Suppressor macrophage treated with lipopolysaccharide for 4 hours (primary cell): ENCODE measurements around the gene WDR43.

Experiments
- DNase-seq: peaks from one replicate; pipeline ENCODE4 v3.0.0-alpha.2; 2020

Gene WDR43

DNA sequence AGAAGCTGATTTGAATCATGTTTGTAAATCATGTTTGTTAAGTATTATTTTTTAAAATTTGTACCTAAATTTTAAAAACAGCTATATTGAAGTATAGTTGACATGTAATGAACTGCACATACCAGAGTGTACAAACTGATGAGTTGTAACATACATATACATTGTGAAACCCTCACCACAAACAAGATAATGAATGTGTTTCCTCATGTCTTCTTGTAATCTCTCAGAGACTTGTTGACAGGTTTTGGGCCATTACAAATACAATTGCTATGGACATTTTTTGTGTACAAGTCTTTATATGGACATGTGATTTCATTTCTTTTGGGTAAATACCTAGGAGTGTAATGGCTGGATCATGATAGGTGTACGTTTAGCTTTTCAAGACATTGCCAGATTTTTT lies 21.5 kb downstream of the WDR43 start:
- DNase-seq = no peak

GRCh38 chr2:28926847-28927246 lies 32.4 kb downstream of the WDR43 start:
- DNase-seq = no peak

GRCh38 chr2:28927469-28927868 lies 33.0 kb downstream of the WDR43 start:
- no peak for DNase-seq

GRCh38 chr2:28927878-28928277 lies 33.4 kb downstream of the WDR43 start:
- DNase-seq = no peak

DNA sequence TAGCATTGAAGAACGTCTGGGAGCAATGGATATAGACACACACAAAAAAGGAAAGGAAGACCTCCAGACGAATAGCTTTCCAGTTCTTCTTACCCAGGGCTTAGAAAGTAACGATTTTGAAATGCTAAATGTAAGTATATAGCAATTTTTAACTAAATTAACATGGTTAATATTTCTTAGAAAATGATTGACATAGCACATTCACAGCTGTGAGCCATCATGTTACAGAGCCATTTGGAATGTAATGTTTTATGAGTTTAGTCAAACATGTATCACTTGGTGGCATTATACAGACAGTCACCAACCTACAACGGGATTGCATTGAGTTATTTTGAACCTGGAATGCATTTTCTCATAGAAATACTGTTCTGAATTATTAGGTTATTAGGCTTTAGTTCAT lies 35.1 kb downstream of the WDR43 start:
- DNase-seq = no peak

DNA sequence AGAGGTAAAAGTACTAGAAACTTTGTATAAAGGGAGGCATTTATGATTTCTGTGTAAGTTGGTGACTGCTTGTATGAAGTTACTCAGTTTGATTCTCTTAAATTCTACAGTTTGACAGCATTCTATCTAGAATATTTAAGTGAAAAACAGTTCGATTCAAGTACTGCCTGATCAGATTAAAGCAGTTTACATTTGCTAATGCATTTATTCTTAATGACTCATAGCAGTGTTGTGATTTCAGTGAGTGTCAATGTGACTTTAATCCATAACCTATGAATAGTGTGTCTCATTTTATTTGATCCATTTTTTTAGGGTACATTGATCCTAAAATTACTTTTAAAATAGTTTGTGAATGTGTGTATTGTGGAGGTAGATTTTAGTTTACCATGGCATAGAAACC lies 35.7 kb downstream of the WDR43 start:
- no peak for DNase-seq

- DNase-seq = no peak
Observed at GRCh38 chr2:28934769-28935168, 40.3 kb downstream of the WDR43 start.

DNA sequence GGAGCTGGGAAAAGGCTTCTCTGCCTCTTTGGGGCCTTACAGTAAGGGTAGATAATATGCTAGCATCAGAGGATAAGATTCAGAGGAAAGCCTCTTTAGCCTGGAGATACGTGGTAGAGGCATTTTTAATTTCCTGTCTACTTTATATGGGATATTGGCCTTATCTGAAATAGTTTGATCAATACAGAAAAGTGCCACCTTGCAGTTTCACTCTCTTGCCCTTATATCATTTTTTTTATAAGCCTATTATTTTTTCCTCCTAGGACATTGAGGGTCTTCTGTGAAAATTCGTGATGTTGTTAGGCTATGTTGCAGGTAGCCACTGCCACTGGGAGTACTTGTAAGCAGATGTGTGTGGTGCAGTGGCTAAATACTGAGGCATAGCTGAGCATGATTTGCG lies 46.5 kb downstream of the WDR43 start:
- DNase-seq = no peak

DNA sequence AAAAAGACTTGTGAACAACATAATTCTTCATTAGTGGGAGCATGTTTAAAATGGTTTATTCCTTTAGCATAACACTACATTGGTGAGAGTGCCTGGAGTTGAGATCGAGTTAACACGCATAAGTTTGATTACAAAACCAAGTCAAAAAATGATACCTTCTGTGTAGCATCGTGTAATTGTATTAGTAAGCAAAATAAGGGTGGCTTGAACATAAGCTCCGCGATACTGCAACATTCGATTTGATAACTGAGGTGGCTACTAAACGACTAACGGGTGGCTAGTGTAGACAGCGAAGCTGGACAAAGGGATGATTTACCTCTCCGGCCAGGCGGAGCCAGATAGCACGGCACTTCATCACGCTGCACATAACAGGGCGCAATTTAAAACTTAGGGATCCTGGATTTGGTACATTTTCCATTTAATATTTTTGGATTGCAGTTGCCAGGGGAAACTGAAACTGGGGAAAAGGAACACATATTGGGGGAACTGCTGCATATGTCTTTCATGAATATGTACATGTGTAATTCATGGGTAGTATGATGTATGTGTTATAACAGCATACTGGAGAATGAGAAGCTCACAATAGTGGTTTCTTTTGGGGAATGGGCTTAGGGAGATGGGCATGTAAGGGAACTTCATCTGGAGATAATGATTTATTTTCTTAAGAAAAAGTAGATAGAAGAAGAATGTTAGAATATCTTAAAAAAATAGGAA lies 50.2 kb downstream of the WDR43 start:
- DNase-seq = no peak

GRCh38 chr2:28948160-28948559 lies 53.7 kb downstream of the WDR43 start:
- DNase-seq = no peak

DNA sequence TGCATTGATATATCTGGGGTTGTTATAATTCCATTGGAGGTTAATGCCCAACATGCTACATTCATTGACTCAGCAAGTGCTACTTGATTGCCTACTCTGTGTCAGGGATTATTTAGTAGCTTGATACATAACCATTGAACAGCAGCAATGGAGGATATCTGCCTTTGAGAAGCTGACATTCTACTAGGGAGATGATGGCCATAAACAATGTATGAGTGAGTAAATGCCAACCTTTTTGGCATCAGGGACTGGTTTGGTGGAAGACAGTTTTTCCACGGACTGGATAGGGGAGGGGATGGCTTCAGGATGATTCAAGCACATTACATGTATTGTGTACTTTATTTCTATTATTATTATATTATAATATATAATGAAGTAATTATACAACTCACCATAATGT lies 54.7 kb downstream of the WDR43 start:
- DNase-seq = no peak

GRCh38 chr2:28949617-28950305 lies 55.3 kb downstream of the WDR43 start:
- DNase-seq = no peak

- no peak for DNase-seq
Observed at GRCh38 chr2:28950941-28951630, 56.6 kb downstream of the WDR43 start.

GRCh38 chr2:28951910-28952835 lies 57.7 kb downstream of the WDR43 start:
- DNase-seq = peak; percentile 61

GRCh38 chr2:28952836-28953211 lies 58.4 kb downstream of the WDR43 start:
- peak; percentile 39 for DNase-seq

- no peak for DNase-seq
Observed at GRCh38 chr2:28955467-28955866, 61.0 kb downstream of the WDR43 start.

DNA sequence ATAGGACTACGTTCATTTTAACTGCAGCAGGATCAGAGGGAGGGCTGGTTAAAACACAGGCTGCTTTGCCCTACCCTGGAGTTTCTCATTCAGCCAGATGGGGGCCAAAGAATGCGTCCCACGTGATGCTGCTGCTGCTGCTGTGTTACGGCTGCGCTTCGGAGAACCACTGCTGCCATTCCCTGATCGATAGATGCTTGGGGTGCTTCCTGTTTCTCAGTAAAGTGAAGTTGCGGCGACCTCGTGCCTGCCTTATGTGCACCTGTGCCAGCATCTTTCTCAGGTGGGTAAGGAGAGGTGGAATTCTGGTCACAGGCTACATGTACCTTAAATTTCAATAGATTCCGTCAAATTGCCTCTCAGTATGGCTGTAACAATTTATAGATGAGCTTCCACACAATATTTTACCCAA lies 62.0 kb downstream of the WDR43 start:
- peak; percentile 20 for DNase-seq

- no peak for DNase-seq
Observed at GRCh38 chr2:28956890-28957289, 62.4 kb downstream of the WDR43 start.

GRCh38 chr2:28958689-28959088 lies 64.2 kb downstream of the WDR43 start:
- DNase-seq = peak; percentile 77

DNA sequence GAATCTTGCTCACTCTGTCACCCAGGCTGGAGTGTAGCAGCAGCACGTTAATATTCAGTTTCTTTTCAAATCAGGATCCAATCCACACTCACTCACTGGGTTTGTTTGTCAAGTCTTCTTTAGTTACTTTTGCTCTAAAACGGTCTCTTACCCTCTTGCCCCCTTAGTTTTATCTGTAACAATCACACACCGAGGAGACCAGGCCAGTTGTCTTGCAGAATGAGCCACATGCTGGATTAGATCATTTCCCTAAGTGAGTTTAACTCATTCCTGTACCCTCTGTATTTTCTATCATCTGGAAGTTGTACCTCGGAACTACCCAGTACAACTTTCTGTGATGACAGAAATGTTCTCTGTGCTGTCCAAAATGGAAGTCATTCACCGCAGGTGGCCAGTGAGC lies 65.9 kb downstream of the WDR43 start:
- no peak for DNase-seq

- DNase-seq = no peak
Observed at GRCh38 chr2:28962505-28962904, 68.0 kb downstream of the WDR43 start.

DNA sequence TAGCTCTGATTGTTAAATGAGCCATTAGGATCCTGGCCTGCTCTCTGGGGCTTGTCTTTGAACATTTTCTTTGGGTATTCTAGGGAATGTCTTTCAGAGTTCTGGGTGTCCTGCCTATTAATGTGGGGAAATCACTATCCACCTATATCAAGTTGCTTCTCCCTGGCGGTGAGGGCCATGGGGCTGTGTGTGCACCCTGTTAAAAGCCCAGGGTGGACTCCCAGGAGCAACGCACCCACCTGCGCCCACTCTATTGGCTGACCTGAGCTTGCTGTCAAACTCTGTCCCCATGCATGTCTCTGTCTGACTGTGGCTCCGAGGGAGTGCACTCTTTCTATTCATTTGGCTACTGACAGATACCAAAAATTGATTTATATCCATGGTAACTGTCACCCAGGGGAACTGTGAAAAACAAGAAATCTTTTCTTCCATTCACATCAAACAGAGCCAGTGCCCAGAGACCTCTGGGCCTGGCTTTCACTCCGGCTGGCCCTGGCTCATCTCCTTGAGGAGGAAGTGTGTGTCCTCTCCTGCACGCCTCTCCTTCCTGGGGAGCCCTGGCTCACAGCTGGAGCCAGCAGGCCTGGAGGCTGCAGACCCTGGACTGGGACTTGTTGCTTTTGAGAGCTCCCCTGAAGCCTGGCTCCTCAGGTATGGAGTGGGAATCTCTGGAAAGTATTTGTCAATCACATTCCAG lies 76.1 kb downstream of the WDR43 start:
- DNase-seq = no peak
